ENCODE data around the gene RAB29. TPM values are rescaled to one million over a fixed set of nuclear protein-coding genes. Genes with fewer than 3 reads are reported as not detected.

The RAB29 gene
- total and polyA plus RNA-seq, 9 of the 15 experiments (the other 6 are each of a cell fraction or from before 2014, with no cell fraction given) = 6.3 to 17.6 (median 8.0) TPM

DNA sequence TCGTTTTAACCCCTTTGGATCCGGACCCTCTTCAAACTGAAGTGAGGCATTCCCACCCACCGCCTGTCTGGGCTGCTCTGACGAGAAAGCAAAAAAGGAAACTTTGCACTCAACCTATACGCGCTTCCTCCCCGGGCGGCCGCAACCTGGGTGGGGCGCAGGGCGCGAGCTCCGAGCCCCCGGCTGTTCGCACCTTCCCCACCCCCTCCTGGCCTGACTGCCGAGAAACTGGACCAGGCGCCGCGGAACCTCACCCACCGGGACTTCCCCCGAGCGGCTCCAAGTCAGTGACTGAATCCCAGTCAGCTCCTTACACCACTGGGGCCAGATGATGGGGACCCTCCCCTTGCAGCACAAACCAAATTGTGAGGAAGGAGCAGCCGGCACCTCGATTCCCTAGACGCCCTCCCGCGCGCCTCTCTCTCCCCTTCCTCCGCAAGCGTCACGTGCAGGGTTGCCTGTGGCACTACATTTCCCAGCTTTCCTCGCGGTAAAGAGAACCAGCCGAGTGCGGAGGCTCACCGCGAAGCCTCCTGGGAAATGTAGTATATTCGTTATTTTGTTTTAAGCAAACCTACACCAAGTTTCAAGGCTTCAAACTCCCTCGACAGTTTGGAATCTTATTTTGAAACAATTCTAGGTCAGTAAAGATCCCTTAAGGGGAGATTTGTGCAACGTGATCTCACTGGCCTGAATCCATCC lies at the start of gene RAB29 (continued):
- TF ChIP-seq MITF (IDR thresholded peaks at IDR 0.05) (peak; percentile 96), KLF10 (CRISPR knock-in tag; IDR thresholded peaks at IDR 0.05) (no peak), POLR2B (IDR thresholded peaks at IDR 0.05; ENCODE audit: low read depth, partially characterized antibody) (peak; percentile 29), ZNF79 (CRISPR knock-in tag; IDR thresholded peaks at IDR 0.05; ENCODE audit: low read depth) (peak; percentile 7; the same call in 1 of the 2 replicates), ZBTB8A (IDR thresholded peaks at IDR 0.05; ENCODE audit: partially characterized antibody) (no peak), MNT (conservative IDR thresholded peaks at IDR 0.05) (peak; percentile 81 to 89), MLLT1 (IDR thresholded peaks at IDR 0.05) (0 out of 4 replicates have a peak, but pooled peaks of 1 of the 2 experiments have one; percentile 49), BRCA1 (IDR thresholded peaks at IDR 0.05) (no peak), BRCA1 (CRISPR knock-in tag; IDR thresholded peaks at IDR 0.05) (no peak), SLC30A9 (CRISPR knock-in tag; IDR thresholded peaks at IDR 0.05) (no peak), CHD4 (IDR thresholded peaks at IDR 0.05; ENCODE audit: insufficient read depth, insufficient replicate concordance, low read depth, low read length, poor library complexity, severe bottlenecking) (no peak), RBM14 (IDR thresholded peaks at IDR 0.05; ENCODE audit: borderline replicate concordance, insufficient read depth, low read depth, low read length) (no peak), ZBTB11 (CRISPR knock-in tag; IDR thresholded peaks at IDR 0.05) (peak in 1 of 3 experiments; percentile 80; a peak in 2 of 6 replicates), GTF2F1 (IDR thresholded peaks at IDR 0.05; ENCODE audit: low read depth, low read length) (no peak), ZBTB1 (CRISPR knock-in tag; IDR thresholded peaks at IDR 0.05; ENCODE audit: borderline replicate concordance, low read depth) (no peak), CREM (IDR thresholded peaks at IDR 0.05; ENCODE audit: low read depth) (peak; percentile 84)
- TF ChIP-seq, protein P1, sequence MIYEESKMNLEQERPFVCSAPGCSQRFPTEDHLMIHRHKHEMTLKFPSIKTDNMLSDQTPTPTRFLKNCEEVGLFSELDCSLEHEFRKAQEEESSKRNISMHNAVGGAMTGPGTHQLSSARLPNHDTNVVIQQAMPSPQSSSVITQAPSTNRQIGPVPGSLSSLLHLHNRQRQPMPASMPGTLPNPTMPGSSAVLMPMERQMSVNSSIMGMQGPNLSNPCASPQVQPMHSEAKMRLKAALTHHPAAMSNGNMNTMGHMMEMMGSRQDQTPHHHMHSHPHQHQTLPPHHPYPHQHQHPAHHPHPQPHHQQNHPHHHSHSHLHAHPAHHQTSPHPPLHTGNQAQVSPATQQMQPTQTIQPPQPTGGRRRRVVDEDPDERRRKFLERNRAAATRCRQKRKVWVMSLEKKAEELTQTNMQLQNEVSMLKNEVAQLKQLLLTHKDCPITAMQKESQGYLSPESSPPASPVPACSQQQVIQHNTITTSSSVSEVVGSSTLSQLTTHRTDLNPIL (CRISPR knock-in tag; IDR thresholded peaks at IDR 0.05) = no peak

All from K562 (cell line).